Activated CD8-positive, alpha-beta memory T cell treated with anti-CD3 and anti-CD28 coated beads for 1 hour (primary cell): ENCODE results near the gene TEDC1.

Experiments
- DNase-seq, 2 donors: peaks; one replicate each; pipeline ENCODE4 v3.0.0-alpha.2; 2020; ENCODE audit warnings: low read depth in 1 of 2; ENCODE audit errors: extremely low read depth in 1 of 2

TEDC1 gene

GRCh38 chr14:105456736-105457617 lies 34.1 kb upstream of the TEDC1 start:
- DNase-seq = no peak

- no peak for DNase-seq
These were observed 33.0 kb upstream of the TEDC1 start for GRCh38 chr14:105458010-105458409.

GRCh38 chr14:105458571-105458970 lies 32.5 kb upstream of the TEDC1 start:
- no peak for DNase-seq

- DNase-seq = no peak
These were observed 30.9 kb upstream of the TEDC1 start for GRCh38 chr14:105460116-105460515.

- no peak for DNase-seq
These were observed 30.4 kb upstream of the TEDC1 start for GRCh38 chr14:105460616-105461015.

GRCh38 chr14:105461903-105462302 lies 29.1 kb upstream of the TEDC1 start:
- no peak for DNase-seq

GRCh38 chr14:105464501-105464900 lies 26.5 kb upstream of the TEDC1 start:
- no peak for DNase-seq

- DNase-seq = no peak
These were observed 25.6 kb upstream of the TEDC1 start for GRCh38 chr14:105465209-105466031.

- no peak for DNase-seq
These were observed 24.4 kb upstream of the TEDC1 start for GRCh38 chr14:105466531-105467248.

GRCh38 chr14:105467249-105467941 lies 23.7 kb upstream of the TEDC1 start:
- DNase-seq = no peak

- DNase-seq = no peak
These were observed 23.0 kb upstream of the TEDC1 start for GRCh38 chr14:105467942-105468471.

GRCh38 chr14:105468621-105469241 lies 22.3 kb upstream of the TEDC1 start:
- no peak for DNase-seq

- DNase-seq = no peak
These were observed 21.3 kb upstream of the TEDC1 start for GRCh38 chr14:105469456-105470349.

GRCh38 chr14:105470350-105471296 lies 20.4 kb upstream of the TEDC1 start:
- DNase-seq = no peak

GRCh38 chr14:105471297-105471821 lies 19.7 kb upstream of the TEDC1 start:
- DNase-seq = no peak

- no peak for DNase-seq
These were observed 19.1 kb upstream of the TEDC1 start for GRCh38 chr14:105471823-105472485.

- DNase-seq = no peak
These were observed 18.5 kb upstream of the TEDC1 start for GRCh38 chr14:105472486-105472991.
